HG03442 (cell line): ENCODE data around the gene DIAPH2.

Source experiments
- ATAC-seq: cut with Tn5 transposase; IDR thresholded peaks from one replicate; pipeline ENCODE4 v1.9.1; 2021; ENCODE audit warnings: mild to moderate bottlenecking, moderate library complexity; ENCODE audit not compliant: unreplicated experiment

Gene DIAPH2

GRCh38 chrX:97446298-97446882 lies 761.7 kb downstream of the DIAPH2 start:
- no peak for ATAC-seq

GRCh38 chrX:97447306-97447705 lies 762.7 kb downstream of the DIAPH2 start:
- ATAC-seq: no peak

- ATAC-seq: no peak
Measured at GRCh38 chrX:97452283-97452682, 767.6 kb downstream of the DIAPH2 start.

DNA sequence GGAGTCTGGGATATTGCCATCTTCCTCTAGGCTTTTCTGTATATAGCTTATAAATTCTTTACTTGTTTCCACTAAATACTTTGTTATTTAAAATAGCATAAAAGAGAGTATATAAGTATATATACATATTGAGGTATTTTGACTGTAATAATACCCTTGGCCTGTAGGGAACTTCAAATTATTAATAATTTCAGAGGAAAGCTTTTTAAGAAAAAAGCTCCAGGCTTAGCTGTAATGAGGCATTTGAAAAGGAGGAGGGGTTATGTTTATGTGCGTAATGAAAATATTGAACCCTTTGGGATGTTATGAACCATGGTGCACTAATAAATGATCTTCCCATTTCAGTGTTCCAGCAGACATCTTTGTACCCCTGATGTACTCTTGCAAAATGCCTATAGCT lies 777.1 kb downstream of the DIAPH2 start:
- ATAC-seq: no peak

- no peak for ATAC-seq
Measured at GRCh38 chrX:97471071-97471470, 786.4 kb downstream of the DIAPH2 start.

DNA sequence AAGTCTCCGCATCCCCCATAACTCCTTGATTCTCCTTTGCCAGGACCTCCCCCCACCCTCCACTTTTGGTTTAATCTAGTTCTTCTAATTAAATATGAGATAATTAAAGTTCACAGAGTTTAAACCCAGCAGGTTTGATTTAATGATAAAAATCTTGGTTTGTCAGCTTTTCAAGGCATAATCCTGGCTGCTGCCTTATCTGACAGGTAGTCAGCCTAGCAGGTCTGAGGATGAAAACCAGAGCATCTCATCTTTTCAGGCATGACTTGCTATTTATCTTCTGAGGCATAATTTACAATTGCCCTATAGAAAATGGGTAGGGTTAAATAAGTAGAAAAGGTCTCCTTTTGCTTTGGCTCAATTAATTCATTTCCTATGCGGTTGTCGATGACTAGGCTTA lies 790.3 kb downstream of the DIAPH2 start:
- no peak for ATAC-seq

DNA sequence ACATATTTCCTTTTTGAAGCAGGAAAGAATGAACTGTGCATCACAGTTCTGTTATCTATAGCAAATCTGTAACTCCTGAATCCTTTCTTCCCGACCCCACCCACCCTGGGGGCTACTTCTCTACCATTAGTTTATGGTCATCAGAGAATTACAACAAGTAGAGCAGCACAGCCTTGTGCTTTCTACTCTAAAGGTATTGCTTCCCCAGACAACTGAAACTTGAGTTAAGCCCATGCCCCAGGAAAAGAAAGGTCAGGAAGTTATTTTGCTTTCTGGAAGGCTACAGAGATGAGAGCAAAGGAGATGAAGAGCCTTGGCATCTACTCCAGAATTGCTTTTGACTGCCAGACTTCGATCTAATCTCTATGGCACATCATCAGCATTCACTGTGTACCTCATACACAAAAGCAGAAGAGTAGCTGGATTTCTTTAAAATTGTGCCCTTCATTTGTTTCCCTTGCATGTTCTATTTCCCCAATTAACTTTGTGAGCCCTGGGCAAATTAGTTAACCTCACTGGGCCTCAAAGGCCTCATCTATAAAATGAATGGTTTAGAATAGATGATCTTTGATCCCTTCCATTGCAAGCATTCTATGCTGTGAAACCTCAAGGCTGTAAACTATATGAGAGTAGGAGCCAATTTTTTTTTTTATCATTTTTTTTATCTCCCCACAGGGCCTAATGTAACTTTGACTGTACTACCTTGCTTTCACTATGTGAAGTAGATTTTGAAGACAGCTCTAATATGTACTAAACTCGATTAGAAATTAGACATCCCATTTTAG lies 794.7 kb downstream of the DIAPH2 start:
- no peak for ATAC-seq

DNA sequence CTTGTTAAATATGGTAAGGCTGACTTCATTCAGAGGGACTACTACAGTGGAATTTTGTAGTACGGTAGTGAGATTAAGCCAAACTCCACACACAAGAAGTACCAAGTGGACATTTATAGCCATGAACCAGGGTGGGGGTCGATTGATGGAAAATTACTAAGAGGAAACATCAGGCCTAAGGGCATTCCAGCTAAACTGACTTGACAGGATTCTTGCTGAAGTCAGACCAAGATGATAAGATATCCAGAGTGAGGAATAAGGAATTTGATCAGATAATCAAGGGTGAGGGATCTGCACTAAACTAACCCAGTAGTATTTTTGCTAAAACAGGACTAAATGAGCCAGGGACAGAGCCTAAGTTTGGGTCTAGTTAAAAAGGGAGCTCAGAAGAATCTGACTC lies 796.6 kb downstream of the DIAPH2 start:
- ATAC-seq: no peak

DNA sequence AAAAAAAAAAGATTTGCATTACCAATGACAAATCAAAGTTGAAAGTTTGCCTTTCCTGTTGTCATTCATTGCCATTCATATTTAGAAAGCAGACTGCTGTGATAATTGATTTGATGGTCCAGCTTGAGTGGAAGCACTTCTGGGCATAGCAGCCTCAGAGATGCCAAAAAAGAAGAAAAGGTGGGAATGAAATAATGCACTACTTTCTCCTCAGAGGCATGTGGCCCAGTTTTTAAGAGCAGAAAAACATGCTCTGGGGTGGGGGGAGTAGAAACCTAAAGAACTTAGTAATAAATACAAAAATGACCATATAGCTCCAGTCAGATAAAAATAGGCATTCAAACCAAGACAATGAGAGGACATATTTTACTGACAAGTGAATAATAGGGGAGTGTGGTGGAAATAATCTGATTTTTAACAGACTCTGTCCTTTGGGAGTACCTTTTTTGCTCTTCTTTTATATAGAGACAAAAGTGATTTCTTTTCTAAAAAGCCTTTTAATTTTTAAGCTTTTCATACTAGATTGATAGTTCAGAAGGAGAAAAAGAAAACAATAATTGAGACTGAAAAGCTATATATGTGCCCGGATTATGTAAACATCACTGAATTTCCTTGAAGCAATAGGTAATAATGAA lies 798.1 kb downstream of the DIAPH2 start:
- no peak for ATAC-seq

DNA sequence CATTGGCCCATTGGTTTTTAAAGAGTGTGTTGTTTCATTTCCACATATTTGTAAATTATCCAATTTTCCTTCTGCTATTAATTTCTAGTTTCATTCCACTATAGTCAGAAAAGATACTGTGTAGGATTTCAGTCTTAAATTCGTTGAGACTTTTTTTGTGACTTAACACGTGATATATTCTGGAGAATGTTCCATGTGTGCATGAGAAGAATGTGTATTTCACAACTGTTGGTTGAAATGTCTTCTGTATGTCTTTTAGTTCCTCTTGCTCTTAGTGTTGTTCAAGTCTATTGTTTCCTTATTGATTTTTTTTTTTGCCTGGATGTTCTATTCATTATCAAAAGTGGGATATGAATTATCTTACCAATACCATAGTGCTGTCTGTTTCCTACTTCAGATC lies 806.0 kb downstream of the DIAPH2 start:
- no peak for ATAC-seq

- ATAC-seq: peak; percentile 99
Measured at GRCh38 chrX:97494756-97495372, 810.2 kb downstream of the DIAPH2 start.

DNA sequence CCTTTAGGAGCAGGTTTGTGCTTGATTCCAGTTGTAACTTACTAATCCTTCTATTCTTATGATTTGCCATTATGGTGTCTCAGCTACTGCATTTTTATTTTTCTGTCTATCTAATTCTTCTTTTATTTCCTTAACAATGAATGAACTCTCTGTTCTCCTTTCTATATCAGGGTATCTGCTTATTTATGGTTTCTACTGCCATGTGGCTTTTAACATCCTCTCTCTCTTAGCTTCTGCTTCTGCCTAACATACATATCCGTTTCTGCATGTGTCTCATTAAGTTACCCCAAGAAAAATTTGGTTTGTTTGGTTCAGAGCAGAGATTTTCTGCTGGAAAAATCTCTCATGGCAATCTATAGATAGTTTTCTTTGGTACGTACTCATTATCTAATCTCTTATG lies 813.5 kb downstream of the DIAPH2 start:
- ATAC-seq: no peak

GRCh38 chrX:97504431-97504830 lies 819.8 kb downstream of the DIAPH2 start:
- ATAC-seq: no peak

- no peak for ATAC-seq
Measured at GRCh38 chrX:97517763-97518162, 833.1 kb downstream of the DIAPH2 start.

- ATAC-seq: no peak
Measured at GRCh38 chrX:97522307-97522706, 837.7 kb downstream of the DIAPH2 start.

DNA sequence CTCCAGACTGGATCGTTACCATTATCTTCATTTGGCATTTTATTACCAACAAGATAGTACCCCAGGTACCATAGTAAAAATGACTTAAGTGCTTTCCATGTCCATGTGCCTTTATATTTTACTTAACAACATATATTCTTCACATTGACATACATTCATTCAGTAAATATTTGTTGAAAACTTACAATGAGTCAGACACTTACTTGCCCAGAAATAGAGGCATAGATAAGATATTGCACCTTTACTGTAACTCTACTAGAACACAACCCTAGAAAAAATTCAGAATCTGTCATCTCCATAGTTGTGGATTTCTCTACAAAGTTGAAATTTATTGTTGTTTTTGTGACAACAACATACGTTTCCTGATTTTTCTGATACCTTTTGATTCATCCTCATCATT lies 839.7 kb downstream of the DIAPH2 start:
- ATAC-seq: no peak

DNA sequence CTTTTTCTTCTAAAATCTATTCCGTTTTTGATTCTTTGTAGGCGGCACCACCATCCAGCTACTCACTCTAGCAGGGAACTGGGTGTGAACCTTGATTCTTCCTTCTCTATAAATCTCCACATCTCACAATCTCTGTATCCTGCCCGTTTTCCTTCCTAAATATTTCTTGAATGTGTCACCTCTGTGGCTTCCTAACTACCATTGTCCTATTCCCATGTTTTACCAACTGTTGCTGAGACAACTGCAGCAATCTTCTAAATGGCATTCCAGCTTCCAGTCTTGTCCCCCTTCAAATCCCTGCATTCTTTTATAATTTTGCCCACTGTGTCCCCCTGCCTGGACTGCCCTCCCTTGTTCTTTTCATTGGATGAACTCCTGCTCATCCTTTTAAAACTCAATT lies 840.4 kb downstream of the DIAPH2 start:
- ATAC-seq: no peak

DNA sequence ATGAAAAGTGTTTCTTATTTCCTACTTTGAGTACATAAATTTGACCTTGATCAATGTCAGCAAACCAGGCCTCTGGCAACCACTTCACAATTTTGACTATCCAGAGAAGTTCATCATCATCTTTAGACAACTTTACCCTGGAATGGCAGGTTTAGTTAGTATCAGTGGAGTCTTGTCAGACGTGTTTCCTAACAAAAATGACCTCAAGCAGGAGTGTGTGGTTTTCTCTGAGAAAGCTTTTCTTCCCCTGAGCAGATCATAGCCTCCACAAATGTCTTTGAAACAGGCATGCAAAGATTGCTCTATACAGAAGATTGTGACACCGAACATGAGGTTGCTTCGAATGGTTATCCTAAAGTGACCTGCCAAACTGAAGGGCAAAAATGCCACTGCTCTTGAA lies 841.3 kb downstream of the DIAPH2 start:
- ATAC-seq: no peak

DNA sequence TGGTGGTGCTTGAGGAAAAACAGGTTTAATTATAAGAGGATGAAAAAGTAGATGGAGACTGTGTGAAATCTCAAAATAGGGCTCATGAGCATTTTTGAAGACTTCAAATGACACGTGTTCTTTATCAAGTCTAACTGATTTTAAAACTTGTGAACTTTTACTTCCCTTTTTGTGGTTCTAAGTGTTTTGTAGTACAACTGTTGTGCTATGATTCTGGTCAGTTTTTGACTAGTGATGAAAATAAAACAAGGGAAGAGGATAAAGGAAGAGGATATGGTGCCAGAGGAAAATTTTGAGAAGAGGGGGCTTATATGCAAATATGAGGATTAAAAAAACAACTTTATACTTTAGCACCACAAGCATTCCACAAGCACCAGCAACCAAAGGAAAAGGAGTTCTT lies 843.1 kb downstream of the DIAPH2 start:
- peak; percentile 53 for ATAC-seq

- ATAC-seq: no peak
Measured at GRCh38 chrX:97529536-97530200, 845.0 kb downstream of the DIAPH2 start.

DNA sequence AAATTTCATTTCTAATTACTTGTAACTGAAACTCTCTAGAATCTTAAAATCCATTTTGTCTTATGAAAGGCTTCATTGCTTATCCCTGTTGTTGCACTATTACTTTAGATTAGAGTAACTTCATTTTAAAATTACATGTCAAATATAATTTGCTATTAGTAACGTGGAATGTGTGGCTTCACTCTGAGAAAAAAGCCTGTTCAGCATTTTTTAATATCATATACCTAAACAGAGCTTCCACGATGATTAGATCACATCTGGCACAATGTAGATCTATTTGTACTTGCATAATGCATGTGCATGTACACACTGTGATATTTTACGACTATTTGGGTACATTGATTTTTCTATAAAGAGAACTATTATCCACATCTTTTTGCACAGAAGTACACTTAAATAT lies 847.2 kb downstream of the DIAPH2 start:
- no peak for ATAC-seq
